Measurements from ENCODE around the gene DTHD1. TPM values are rescaled to one million over a fixed set of nuclear protein-coding genes. Genes with fewer than 3 reads are reported as not detected.

The DTHD1 gene
- total RNA-seq, 6 experiments from 2014 or later: not detected

DNA sequence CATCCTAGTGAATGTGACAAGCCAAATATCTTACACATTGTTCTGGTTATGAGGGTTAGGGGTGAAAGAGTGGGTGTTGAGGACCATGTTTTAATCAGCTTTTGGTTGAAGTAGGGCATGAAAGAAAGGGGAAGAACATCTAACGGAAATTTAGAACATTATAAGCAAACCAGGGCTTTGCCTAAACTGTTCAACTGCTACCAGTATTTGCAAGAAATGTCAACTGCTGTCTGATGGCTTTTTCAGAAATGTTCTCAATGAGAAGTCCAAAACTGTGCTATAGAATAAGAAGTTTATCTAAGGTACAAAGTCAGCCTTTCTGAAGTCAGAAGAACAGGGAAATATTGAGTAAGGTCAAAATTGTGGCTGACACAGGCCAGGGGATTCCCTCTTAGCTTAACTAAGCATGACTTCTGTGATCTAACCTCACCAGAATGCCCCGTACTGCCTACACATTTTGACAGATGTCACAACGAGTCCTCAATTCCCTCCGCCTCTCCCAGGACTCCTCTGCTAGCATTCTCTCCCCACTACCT lies 67.1 kb downstream of the DTHD1 start:
- Mint-ChIP-seq H3K36me3 (ENCODE audit: low read depth) (no peaks in the 10 kb centered on the region), H3K4me1 (ENCODE audit: low read depth) (no peaks in the 10 kb centered on the region), H3K4me3 (no peak overlapping the region), H3K27ac (no peak overlapping the region), H3K9me3 (peaks cover 16% of the 10 kb centered on the region; the same call in 1 of the 2 replicates), H3K27me3 (ENCODE audit: insufficient read depth) (no peaks in the 10 kb centered on the region; the same call in 1 of the 2 replicates)
- no peak for DNase-seq
- TF ChIP-seq, protein P1, sequence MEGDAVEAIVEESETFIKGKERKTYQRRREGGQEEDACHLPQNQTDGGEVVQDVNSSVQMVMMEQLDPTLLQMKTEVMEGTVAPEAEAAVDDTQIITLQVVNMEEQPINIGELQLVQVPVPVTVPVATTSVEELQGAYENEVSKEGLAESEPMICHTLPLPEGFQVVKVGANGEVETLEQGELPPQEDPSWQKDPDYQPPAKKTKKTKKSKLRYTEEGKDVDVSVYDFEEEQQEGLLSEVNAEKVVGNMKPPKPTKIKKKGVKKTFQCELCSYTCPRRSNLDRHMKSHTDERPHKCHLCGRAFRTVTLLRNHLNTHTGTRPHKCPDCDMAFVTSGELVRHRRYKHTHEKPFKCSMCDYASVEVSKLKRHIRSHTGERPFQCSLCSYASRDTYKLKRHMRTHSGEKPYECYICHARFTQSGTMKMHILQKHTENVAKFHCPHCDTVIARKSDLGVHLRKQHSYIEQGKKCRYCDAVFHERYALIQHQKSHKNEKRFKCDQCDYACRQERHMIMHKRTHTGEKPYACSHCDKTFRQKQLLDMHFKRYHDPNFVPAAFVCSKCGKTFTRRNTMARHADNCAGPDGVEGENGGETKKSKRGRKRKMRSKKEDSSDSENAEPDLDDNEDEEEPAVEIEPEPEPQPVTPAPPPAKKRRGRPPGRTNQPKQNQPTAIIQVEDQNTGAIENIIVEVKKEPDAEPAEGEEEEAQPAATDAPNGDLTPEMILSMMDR (IDR thresholded peaks at IDR 0.05): no peak

DNA sequence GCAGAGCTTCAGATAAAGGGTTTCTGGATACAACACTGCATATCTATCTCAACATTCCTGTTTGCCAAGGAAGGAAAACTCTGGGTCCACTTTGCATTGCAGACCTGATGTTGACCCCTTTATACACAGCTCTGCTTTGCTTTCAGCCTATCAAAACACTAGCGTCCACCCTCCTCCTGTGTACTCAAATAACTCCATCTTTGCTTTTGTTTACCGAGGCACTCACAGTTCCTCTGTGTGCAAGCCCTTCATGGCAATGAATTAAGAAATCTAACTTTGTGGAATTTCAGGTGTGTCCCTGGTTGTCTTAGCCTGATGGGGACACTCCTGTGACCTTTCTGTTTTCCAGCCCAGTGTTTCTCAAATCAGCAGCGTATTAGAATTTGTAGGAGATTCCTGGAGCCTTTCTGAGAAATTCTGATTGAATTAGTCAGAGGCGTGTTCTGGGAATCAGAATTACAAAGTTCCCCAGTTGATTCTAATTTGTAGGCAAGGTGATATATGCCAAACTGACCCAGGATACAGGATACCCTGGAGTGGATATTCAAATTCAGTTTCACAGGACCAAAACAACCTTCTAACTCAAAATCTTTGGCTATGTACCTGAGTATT lies 68.6 kb downstream of the DTHD1 start:
- H3K36me3 Mint-ChIP-seq (ENCODE audit: low read depth): no peaks in the 10 kb centered on the region
- peaks cover 11% of the 10 kb centered on the region; the same call in 1 of the 2 replicates for H3K9me3 Mint-ChIP-seq
- no peak overlapping the region for H3K27ac Mint-ChIP-seq
- no peak overlapping the region for H3K4me3 Mint-ChIP-seq
- no peaks in the 10 kb centered on the region; the same call in 1 of the 2 replicates for H3K27me3 Mint-ChIP-seq (ENCODE audit: insufficient read depth)
- H3K4me1 Mint-ChIP-seq (ENCODE audit: low read depth): no peaks in the 10 kb centered on the region
- TF ChIP-seq, protein P1 (IDR thresholded peaks at IDR 0.05): no peak
- DNase-seq: no peak

DNA sequence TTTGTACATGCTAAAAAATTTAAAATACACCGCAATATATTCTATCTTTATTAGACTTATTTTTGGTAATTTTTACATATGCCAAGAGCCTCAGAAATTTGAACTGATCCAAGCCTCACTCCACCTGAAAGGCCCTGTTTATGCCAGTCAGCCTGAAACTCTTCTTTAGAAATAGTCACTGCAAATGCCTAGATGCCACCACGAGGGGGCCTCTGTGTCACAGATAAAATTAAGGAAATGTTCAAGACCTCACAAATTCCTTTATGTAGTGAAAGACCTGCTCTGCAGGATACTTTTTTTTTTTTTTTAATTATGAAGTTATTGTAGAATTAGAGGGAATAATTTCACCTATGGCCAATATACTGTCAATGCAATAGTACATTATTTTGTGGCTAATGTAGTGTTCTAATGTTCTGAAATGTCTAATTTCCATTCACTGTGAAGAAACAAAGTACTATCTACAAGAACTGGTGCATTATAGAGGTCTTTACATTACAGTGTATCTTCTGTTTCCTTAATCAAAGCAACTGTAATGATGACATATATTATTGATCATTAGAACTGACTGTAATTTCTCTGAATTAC lies 69.8 kb downstream of the DTHD1 start:
- peaks cover 14% of the 10 kb centered on the region for H3K9me3 Mint-ChIP-seq
- H3K4me1 Mint-ChIP-seq (ENCODE audit: low read depth): no peaks in the 10 kb centered on the region
- no peak for DNase-seq
- H3K36me3 Mint-ChIP-seq (ENCODE audit: low read depth): no peaks in the 10 kb centered on the region
- H3K27me3 Mint-ChIP-seq (ENCODE audit: insufficient read depth): no peaks in the 10 kb centered on the region; the same call in 1 of the 2 replicates
- TF ChIP-seq, protein P1 (IDR thresholded peaks at IDR 0.05): peak; percentile 70
- no peak overlapping the region for H3K27ac Mint-ChIP-seq
- no peak overlapping the region for H3K4me3 Mint-ChIP-seq

DNA sequence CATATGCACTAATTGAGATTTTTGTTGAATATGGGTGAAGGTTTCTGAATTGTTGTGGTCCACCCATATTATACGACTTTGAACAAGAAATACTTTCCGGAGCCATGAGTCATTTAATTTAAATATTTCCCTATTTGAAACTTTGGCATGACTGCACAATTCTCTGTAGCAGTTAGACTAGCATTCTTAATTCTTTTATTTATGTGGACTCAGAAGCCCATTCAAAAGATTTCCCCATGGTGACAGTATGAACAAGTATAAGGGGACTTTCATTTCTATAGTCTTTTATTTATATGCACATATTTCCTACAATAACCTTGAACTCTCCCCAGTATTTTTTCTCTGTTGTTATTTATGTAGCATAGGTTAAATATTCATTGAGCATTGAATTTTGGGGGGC lies 72.6 kb downstream of the DTHD1 start:
- H3K4me1 Mint-ChIP-seq (ENCODE audit: low read depth): no peaks in the 10 kb centered on the region
- H3K9me3 Mint-ChIP-seq: peaks cover 12% of the 10 kb centered on the region
- no peak for DNase-seq
- H3K36me3 Mint-ChIP-seq (ENCODE audit: low read depth): no peaks in the 10 kb centered on the region
- H3K4me3 Mint-ChIP-seq: no peak overlapping the region
- H3K27me3 Mint-ChIP-seq (ENCODE audit: insufficient read depth): no peaks in the 10 kb centered on the region
- H3K27ac Mint-ChIP-seq: no peak overlapping the region
- TF ChIP-seq, protein P1 (IDR thresholded peaks at IDR 0.05): no peak

DNA sequence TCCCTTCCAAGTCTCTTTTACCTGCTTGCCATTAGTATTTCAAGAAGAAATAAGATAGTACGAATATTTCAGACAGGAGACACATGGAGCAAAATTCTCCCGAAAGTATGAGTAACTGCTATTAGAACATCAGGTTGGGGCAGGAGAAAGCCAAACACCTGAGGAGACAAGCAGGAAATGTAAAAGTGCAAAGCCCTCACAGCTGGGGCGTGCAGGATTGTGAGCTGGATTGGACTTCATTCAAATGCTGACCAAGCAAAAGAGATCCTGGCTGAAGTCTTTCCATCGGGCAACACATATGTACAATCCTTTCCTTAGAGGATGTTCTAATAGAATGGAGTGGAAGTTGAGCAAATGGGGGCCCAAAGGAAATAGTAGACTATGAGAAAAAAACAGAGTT lies 76.8 kb downstream of the DTHD1 start:
- H3K27ac Mint-ChIP-seq: no peak overlapping the region
- no peak for DNase-seq
- TF ChIP-seq, protein P1 (IDR thresholded peaks at IDR 0.05): no peak
- H3K4me1 Mint-ChIP-seq (ENCODE audit: low read depth): no peaks in the 10 kb centered on the region
- no peaks in the 10 kb centered on the region for H3K36me3 Mint-ChIP-seq (ENCODE audit: low read depth)
- peaks cover 23% of the 10 kb centered on the region for H3K9me3 Mint-ChIP-seq
- H3K4me3 Mint-ChIP-seq: no peak overlapping the region
- no peaks in the 10 kb centered on the region for H3K27me3 Mint-ChIP-seq (ENCODE audit: insufficient read depth)
